ENCODE measurements around the gene ACSL5.

ACSL5 gene

GRCh38 chr10:112393341-112393740 lies 19.4 kb downstream of the ACSL5 start:
- H3K4me3 ChIP-seq (ENCODE audit: control insufficient read depth, low read depth, low read length): no peak overlapping the region
- TF ChIP-seq, protein P1, sequence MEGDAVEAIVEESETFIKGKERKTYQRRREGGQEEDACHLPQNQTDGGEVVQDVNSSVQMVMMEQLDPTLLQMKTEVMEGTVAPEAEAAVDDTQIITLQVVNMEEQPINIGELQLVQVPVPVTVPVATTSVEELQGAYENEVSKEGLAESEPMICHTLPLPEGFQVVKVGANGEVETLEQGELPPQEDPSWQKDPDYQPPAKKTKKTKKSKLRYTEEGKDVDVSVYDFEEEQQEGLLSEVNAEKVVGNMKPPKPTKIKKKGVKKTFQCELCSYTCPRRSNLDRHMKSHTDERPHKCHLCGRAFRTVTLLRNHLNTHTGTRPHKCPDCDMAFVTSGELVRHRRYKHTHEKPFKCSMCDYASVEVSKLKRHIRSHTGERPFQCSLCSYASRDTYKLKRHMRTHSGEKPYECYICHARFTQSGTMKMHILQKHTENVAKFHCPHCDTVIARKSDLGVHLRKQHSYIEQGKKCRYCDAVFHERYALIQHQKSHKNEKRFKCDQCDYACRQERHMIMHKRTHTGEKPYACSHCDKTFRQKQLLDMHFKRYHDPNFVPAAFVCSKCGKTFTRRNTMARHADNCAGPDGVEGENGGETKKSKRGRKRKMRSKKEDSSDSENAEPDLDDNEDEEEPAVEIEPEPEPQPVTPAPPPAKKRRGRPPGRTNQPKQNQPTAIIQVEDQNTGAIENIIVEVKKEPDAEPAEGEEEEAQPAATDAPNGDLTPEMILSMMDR (IDR thresholded peaks at IDR 0.05; ENCODE audit: control insufficient read depth, insufficient read depth, low read depth, low read length, missing control alignments): no peak
- DNase-seq (ENCODE audit: low read depth): no peak

- no peak overlapping the region for H3K4me3 ChIP-seq (ENCODE audit: control insufficient read depth, low read depth, low read length)
- DNase-seq (ENCODE audit: low read depth): no peak
- TF ChIP-seq, protein P1 (IDR thresholded peaks at IDR 0.05; ENCODE audit: control insufficient read depth, insufficient read depth, low read depth, low read length, missing control alignments): no peak
Measured at GRCh38 chr10:112393827-112394226, 19.9 kb downstream of the ACSL5 start.

DNA sequence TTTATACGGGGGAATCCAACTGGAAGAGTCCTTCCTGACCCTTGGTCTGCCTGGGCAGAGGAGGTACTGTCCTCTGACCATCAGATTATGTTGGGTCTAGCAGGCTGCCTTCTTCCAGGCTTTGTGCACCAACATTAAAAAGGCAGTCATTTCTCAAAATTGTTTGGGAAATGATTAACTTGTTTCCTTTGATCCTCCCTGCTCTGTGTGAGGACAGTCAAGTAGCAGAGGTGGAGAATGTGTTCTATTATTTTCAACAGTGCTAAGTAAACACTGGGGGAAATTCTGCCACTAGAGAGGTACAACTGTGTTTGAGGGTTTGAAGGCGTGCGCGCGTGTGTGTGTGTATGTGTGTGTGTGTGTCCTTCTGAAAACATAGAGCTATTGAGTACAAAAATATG lies 20.6 kb downstream of the ACSL5 start:
- no peak for DNase-seq (ENCODE audit: low read depth)
- TF ChIP-seq, protein P1 (IDR thresholded peaks at IDR 0.05; ENCODE audit: control insufficient read depth, insufficient read depth, low read depth, low read length, missing control alignments): no peak
- no peak overlapping the region for H3K4me3 ChIP-seq (ENCODE audit: control insufficient read depth, low read depth, low read length)

DNA sequence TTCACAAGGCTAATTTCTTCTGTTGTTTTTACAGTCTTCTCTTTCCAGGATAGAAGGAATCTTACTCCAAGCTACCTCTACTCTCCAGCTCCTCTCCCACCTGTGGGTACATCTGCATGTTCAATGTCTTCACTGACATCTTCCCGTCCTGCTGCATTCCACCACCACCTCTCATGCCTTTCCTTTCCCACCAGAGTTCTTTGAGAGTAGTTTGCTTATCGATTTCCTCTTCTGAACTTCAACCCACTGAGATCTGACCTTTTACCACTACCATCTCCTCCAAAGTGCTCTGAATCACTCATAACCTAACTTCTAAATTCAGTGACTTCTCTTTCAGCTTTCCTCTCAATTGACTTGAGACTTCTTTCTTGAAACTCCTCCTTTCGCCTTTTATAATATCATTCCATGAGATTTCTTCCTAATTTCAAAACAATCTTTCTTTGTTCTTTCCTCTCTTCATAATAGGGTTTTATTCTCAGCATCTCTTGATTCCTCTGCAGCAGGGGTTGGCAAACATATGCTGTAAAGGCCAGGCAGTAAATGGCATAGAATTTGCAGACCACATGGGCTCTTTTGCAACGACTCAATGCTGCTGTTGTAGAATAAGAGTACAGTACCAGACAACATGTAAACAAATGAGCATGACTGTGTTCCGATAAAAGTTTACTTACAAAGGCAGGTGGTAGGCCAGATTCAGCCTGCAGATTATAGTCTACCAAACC lies 22.1 kb downstream of the ACSL5 start:
- TF ChIP-seq, protein P1 (IDR thresholded peaks at IDR 0.05; ENCODE audit: control insufficient read depth, insufficient read depth, low read depth, low read length, missing control alignments): no peak
- no peak for DNase-seq (ENCODE audit: low read depth)
- H3K4me3 ChIP-seq (ENCODE audit: control insufficient read depth, low read depth, low read length): no peak overlapping the region

DNA sequence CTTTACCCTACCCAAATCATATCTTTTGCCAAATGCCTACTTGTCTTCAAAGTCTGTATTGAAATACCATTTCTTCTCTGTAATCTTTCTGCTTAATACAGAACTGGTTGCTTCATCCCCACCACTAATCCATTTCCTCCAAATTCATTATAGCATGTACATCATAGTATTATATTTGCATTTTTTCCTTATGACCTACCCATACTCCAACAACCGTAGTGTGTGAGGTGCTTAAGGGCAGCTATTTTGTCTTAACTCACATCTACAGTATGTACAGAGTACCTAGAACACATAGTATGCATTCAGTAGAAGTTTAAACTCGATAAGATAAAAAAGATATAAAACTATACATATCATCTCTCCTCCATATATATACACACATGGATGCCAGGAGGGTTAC lies 23.7 kb downstream of the ACSL5 start:
- no peak for DNase-seq (ENCODE audit: low read depth)

DNA sequence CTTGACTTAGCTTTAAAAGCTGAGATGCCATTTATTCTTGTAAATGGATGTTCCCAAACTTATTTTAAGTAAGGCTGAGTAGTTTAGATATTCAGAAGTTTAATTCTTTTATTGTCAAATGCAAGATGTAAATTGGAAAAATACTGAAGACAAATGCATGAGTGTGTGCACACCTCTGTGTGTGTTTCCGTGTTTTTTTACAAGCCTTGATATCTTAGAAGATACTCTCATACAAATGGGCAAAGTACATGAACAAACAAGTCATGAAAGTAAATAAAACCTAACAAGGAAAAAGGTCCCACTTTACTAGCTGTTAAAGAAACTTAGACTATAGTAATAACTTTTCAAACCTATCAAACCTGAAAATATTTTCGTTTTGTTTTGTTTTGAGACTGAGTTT lies 29.0 kb downstream of the ACSL5 start:
- TF ChIP-seq, protein P1 (IDR thresholded peaks at IDR 0.05; ENCODE audit: control insufficient read depth, insufficient read depth, low read depth, low read length, missing control alignments): no peak
- H3K4me3 ChIP-seq (ENCODE audit: control insufficient read depth, low read depth, low read length): no peak overlapping the region
- DNase-seq (ENCODE audit: low read depth): no peak

More for the DNA sequence above, 23.7 kb downstream of the ACSL5 start:
- TF ChIP-seq, protein P1 (IDR thresholded peaks at IDR 0.05; ENCODE audit: control insufficient read depth, insufficient read depth, low read depth, low read length, missing control alignments): no peak
- H3K4me3 ChIP-seq (ENCODE audit: control insufficient read depth, low read depth, low read length): no peak overlapping the region
